M059J (cell line): Measurements from ENCODE around the gene TMEM217. TPM values are rescaled to one million over a fixed set of nuclear protein-coding genes. Genes with fewer than 3 reads are reported as not detected.

ENCODE experiments used
- DNase-seq: peaks from one replicate; pipeline ENCODE4 v3.0.0-alpha.2; 2012; ENCODE audit warnings: low read depth
- total RNA-seq: library from RNA; depleted of rRNA; stranded (reverse); fragments of >200 nt; shearing (Covaris generic); gene quantifications from 2 replicates; pipeline ENCODE4 v1.2.3, GENCODE V29; 2014

TMEM217 gene
- total RNA-seq, 1 experiment from 2014 or later = 1.3 TPM

GRCh38 chr6:37244430-37245310 lies 13.3 kb downstream of the TMEM217 start:
- DNase-seq = peak; percentile 100

GRCh38 chr6:37243816-37244370 lies 14.1 kb downstream of the TMEM217 start:
- DNase-seq = no peak

GRCh38 chr6:37243131-37243815 lies 14.7 kb downstream of the TMEM217 start:
- no peak for DNase-seq

DNA sequence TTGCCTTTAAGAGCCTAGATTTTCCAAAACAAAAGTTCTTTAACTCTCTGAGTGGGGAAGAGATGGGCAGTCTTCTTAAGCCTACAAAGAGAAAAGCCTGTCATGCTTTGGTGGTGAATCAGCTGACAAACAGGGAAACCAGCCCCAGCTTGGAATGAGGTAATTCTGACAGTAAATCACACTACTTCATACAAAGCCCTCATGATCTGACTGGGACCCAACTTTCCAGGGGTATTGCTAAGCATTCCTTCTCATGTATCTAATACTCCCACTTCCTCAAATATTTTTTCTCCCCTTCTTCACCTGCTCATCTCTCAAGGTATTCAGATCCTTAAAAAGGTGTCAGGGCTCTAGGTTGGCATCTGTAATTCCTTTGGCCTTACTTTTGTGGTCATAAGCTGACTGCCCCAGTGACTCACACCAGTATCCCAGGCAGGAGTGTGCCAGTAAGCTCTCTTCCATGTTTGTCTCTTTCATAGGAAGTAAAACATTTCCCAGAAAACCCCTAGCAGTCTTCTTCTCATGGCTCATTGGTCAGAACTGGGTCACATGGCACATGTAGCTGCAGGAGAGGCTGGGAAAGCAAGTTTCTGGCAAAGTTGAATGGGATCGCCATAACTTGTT lies 15.4 kb downstream of the TMEM217 start:
- DNase-seq = peak; percentile 100

- DNase-seq = no peak
Measured at GRCh38 chr6:37241775-37242428, 16.0 kb downstream of the TMEM217 start.

DNA sequence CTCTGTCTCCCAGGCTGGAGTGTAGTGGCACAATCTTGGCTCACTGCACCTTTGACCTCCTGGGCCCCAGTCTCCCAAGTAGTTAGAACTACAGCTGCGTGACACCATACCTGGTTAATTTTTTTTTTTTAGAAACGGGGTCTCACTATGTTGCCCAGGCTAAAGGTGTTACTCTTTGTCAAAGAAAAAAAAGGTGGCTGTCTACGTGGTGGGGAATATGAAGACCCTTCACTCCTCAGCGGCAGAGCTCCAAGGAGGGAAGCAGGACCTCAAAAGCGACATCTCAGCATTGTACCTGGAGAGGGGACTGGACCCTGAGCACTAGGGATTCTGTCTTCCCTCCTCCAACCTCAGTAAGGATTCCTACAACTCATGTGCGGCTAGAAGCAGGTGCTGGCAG lies 16.8 kb downstream of the TMEM217 start:
- no peak for DNase-seq

- DNase-seq = peak; percentile 99
Measured at GRCh38 chr6:37239950-37240713, 17.8 kb downstream of the TMEM217 start.

- no peak for DNase-seq
Measured at GRCh38 chr6:37239526-37239925, 18.4 kb downstream of the TMEM217 start.

GRCh38 chr6:37238381-37238780 lies 19.6 kb downstream of the TMEM217 start:
- peak; percentile 44 for DNase-seq

DNA sequence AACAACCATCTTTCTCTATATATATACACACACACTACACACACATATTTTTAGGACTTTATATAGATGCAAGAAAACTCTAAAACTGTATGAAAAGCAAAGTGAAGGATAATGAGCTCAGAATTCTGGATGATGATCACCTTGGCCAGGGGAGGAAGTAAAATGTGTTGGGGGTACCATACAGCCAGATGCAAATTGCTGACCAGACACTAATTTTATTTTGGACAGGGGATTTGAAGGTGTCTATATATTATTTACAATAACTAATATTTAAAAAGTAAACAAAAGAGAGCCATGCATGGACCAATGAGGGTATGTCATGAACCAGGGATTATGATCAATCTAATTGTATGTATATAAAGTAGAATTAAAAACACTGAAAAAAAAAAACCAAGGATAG lies 20.2 kb downstream of the TMEM217 start:
- DNase-seq = no peak

GRCh38 chr6:37236921-37237320 lies 21.0 kb downstream of the TMEM217 start:
- DNase-seq = peak; percentile 90

DNA sequence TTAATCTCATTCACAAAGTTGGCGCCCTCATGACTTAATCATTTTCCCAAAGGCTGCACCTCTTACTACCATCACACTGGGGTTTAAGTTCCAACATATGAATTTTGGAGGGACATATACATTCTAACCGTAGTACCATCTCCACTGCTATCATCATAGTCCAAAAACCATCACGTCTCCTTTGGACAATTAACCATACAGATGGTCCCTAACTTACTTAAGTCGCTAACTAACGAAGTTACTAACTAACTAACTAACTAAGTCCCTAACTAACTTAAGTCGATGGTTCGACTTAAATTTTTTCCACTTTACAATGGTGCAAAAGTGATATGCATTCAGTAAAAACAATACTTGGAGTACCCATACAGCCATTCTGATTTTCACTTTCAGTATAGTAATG lies 24.4 kb downstream of the TMEM217 start:
- no peak for DNase-seq

DNA sequence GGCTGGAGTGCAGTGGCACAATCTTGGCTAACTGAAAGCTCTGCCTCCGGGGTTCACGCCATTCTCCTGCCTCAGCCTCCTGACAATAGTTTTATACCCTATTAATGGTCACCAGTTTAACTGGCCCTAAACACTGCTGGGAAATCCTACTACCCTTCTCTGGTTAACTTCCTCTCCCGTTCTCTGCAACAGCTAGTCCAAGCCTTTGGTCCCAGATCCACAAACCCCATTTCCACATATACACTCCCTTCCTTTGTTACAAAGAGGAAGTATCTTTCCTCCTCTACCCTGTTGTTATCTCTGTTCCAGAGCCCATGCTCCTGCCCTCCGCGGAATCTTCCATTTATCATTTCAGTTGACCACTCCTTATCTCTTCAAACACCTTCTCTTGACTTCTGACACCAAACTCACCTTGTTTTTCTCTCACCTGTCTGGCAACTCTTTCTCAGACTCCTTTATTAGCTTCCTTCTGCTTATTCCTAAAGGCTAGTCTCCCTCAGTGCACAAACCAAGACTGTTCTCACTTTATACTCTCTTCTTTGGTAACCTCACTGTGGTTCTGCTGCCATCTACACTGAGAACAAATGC lies 25.4 kb downstream of the TMEM217 start:
- no peak for DNase-seq

- DNase-seq = no peak
Measured at GRCh38 chr6:37230104-37230503, 27.8 kb downstream of the TMEM217 start.

DNA sequence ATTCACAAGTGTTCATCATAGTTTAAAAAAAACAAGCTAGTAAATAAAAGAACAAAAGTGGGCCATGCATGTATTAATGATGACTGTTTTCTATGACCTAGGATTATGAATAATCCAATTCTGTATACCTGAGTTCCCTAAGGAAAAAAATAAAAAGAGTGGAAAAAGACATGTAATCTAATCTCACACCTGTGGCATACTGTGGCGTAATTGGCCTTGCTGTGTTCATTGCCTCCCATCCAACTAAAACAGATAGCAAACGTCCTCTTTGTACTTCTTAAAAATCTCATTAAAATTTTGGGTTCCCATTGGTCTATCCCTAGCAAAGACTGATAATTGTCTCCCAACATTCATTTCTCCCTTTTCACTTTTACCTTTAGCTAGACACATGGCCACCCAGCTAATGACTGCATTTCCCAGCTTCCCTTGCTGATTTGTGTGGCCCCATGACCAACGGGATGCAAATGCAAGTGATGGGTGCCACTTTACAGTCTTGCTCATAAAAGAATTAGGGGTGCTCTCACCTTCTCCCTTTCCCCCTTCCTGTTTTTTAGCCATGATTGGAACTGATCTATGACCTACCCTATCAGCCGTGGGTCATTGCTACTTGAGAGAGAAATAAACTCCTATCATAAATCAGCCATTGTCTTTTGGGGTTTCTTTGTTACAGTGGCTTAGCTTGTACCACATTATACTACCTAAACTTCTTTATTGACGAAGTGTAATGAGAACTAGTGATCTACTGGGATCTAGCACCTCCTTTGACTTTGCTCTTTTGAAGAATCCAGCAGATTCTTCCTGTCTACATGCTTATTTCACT lies 32.4 kb downstream of the TMEM217 start:
- DNase-seq = no peak

GRCh38 chr6:37222992-37223391 lies 35.0 kb downstream of the TMEM217 start:
- no peak for DNase-seq

GRCh38 chr6:37222125-37222967 lies 35.6 kb downstream of the TMEM217 start:
- peak; percentile 97 for DNase-seq

DNA sequence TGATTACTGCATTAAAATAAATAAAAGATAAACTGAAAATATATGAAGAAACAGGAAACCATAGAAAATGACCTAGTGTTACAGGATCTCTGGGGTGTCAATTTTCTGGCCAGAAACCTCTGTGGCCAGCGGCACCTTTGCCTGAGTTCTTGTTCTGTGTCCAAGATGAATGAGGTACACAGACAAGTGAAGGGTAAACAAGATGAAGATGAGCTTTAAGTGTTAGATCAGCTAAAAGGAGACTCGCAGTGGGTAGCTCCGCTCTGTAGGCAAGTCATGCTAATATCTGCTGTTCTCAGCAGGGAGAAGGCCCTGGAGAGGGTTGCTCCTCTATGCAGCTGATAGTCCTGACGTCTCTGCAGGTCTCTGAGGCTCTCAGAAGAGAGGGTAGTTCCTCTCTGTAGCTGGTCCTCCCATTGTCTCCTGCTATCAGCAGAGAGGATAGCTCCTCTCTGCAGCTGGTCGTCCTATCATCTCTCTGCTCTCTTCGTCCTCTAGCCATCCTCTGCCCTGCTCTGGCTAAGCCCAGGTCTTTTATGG lies 36.3 kb downstream of the TMEM217 start:
- DNase-seq = no peak

DNA sequence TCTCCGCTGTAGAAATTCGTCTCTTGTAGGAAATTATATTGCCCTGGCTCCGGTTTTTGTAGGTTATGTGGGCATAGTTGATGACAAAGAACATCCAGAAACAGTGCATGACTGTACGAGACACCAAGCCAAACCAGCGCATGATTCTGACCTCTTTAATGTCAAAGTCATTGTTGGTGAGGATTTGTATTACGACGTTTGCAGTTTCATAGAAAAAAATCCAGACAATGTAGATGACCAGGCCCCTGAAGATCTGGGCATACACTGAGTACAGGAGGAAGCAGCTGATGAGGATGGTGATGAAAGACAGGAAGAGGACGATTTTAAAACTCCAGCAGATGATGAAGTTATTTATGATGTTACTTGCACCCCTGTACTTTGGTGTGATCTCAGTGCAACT lies 39.4 kb downstream of the TMEM217 start:
- no peak for DNase-seq
